Measurements from ENCODE around the gene DNAH6. TPM values are rescaled to one million over a fixed set of nuclear protein-coding genes. Genes with fewer than 3 reads are reported as not detected.

DNAH6 gene
- total RNA-seq, 1 experiment from 2014 or later, result 0.26 TPM

DNA sequence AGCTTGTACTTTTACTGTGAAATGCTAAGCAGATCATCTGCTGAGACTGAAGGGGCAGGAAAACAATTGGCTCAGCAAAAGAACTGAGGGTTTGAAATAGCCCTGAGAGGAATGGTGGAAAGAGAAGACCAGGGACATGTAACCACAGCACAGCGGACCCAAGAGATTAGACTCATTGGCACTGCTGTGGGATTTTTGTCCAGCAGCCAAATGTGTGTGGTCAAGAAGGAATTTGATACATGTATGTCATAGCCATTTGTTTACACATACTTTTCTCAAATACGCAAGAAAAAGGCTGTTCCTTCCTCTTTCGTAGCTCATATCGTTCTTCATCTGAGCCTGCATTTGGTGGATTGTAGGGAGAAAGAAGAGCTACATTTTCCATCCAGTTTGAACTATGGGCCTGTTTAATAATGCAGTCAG is 290.8 kb downstream of the DNAH6 start:
- no CpG with 5 or more reads among the region's 4 CpGs for WGBS (ENCODE audit: extremely low coverage, insufficient read length, low lambda C conversion rate)

More for the DNA sequence above, 290.8 kb downstream of the DNAH6 start:
- TF ChIP-seq, protein P1, sequence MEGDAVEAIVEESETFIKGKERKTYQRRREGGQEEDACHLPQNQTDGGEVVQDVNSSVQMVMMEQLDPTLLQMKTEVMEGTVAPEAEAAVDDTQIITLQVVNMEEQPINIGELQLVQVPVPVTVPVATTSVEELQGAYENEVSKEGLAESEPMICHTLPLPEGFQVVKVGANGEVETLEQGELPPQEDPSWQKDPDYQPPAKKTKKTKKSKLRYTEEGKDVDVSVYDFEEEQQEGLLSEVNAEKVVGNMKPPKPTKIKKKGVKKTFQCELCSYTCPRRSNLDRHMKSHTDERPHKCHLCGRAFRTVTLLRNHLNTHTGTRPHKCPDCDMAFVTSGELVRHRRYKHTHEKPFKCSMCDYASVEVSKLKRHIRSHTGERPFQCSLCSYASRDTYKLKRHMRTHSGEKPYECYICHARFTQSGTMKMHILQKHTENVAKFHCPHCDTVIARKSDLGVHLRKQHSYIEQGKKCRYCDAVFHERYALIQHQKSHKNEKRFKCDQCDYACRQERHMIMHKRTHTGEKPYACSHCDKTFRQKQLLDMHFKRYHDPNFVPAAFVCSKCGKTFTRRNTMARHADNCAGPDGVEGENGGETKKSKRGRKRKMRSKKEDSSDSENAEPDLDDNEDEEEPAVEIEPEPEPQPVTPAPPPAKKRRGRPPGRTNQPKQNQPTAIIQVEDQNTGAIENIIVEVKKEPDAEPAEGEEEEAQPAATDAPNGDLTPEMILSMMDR (conservative IDR thresholded peaks at IDR 0.05), result no peak
- Histone ChIP-seq H3K9ac (ENCODE audit: extremely low read depth, insufficient read length, low read length) (no peak overlapping the region), H3K56ac (ENCODE audit: insufficient read length, low read depth, low read length) (no peak overlapping the region), H2BK120ac (ENCODE audit: low read depth, low read length, poor library complexity, severe bottlenecking) (no peak overlapping the region), H2AK5ac (ENCODE audit: insufficient read length, low read length) (no peak overlapping the region), H3K27me3 (ENCODE audit: insufficient read depth, low read length) (no peaks in the 10 kb centered on the region), H3K4me1 (ENCODE audit: insufficient read depth, low read length) (no peaks in the 10 kb centered on the region), H3K79me2 (ENCODE audit: insufficient read depth, low read length) (no peaks in the 10 kb centered on the region; the same call in 1 of the 2 replicates), H3K4ac (ENCODE audit: low read depth, low read length) (no peak overlapping the region), H2BK5ac (ENCODE audit: insufficient read length, low read length) (no peak overlapping the region), H3K4me2 (ENCODE audit: insufficient read depth, insufficient read length, low read length) (no peak overlapping the region), H3K14ac (ENCODE audit: insufficient read depth, low read length) (no peak overlapping the region), H3K9me3 (ENCODE audit: control insufficient read depth, low read depth, low read length) (no peaks in the 10 kb centered on the region), H2AFZ (ENCODE audit: low read length) (no peak overlapping the region), H2BK15ac (ENCODE audit: low read depth, low read length) (no peak overlapping the region), H3K18ac (ENCODE audit: insufficient read length, low read depth, low read length) (no peak overlapping the region), H2BK20ac (ENCODE audit: low read depth, low read length, poor library complexity, severe bottlenecking) (no peak overlapping the region), H3T11ph (ENCODE audit: low read length) (no peak overlapping the region), H3K27ac (ENCODE audit: insufficient read length, low read depth, low read length) (no peak overlapping the region), H4K91ac (ENCODE audit: insufficient read length, low read depth, low read length) (no peak overlapping the region), H4K8ac (replicated peaks; ENCODE audit: insufficient read length, low read depth, low read length) (no peak overlapping the region), H4K5ac (ENCODE audit: insufficient read length, low read depth, low read length) (no peak overlapping the region), H3K23ac (ENCODE audit: insufficient read length, low read depth, low read length) (no peak overlapping the region), H3K79me1 (ENCODE audit: insufficient read depth, low read depth, low read length, poor library complexity, severe bottlenecking) (no peaks in the 10 kb centered on the region), H3K23me2 (ENCODE audit: insufficient read length, low read depth, low read length, poor library complexity, severe bottlenecking) (no peaks in the 10 kb centered on the region), H4K20me1 (ENCODE audit: control insufficient read depth, insufficient read depth, insufficient read length) (no peaks in the 10 kb centered on the region), H2BK12ac (ENCODE audit: insufficient read length, low read depth, low read length) (no peak overlapping the region)
- Mint-ChIP-seq H3K9me3 (peaks cover 1 to 2% of the 10 kb centered on the region in 2 experiments; a peak in 3 of 5 replicates), H3K4me1 (no peaks in the 10 kb centered on the region), H3K27ac (no peak overlapping the region), H3K36me3 (ENCODE audit: insufficient read depth in 1 of 3, low read depth in 3 of 3) (peaks cover 0 to 2% (median 2%) of the 10 kb centered on the region in 3 experiments; a peak in 1 of 7 replicates), H3K4me3 (no peak overlapping the region), H3K27me3 (ENCODE audit: low read depth) (peaks cover 4% of the 10 kb centered on the region)
- no peak for DNase-seq
